ENCODE data around the gene SCYL1.

GRCh38 chr11:65581928-65582327 lies 57.0 kb downstream of the SCYL1 start:
- TF ChIP-seq, protein P1, sequence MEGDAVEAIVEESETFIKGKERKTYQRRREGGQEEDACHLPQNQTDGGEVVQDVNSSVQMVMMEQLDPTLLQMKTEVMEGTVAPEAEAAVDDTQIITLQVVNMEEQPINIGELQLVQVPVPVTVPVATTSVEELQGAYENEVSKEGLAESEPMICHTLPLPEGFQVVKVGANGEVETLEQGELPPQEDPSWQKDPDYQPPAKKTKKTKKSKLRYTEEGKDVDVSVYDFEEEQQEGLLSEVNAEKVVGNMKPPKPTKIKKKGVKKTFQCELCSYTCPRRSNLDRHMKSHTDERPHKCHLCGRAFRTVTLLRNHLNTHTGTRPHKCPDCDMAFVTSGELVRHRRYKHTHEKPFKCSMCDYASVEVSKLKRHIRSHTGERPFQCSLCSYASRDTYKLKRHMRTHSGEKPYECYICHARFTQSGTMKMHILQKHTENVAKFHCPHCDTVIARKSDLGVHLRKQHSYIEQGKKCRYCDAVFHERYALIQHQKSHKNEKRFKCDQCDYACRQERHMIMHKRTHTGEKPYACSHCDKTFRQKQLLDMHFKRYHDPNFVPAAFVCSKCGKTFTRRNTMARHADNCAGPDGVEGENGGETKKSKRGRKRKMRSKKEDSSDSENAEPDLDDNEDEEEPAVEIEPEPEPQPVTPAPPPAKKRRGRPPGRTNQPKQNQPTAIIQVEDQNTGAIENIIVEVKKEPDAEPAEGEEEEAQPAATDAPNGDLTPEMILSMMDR (IDR thresholded peaks at IDR 0.05; ENCODE audit: poor library complexity), result no peak
- no peak for TF ChIP-seq EZH2 (IDR thresholded peaks at IDR 0.05; ENCODE audit: borderline replicate concordance)

Measured in hepatocyte (in vitro differentiated cells).